DOHH2 (cell line): Measurements from ENCODE around the gene LCT.

ENCODE experiments used
- H3F3A ChIP-seq: fragments of 200-600 bp; sonication (generic), shearing (Covaris generic); 2 replicates; pipeline ENCODE4 v1.6.0; 2016; ENCODE audit warnings: antibody characterized with exemption, mild to moderate bottlenecking; ENCODE audit not compliant: control insufficient read depth, insufficient read depth
- H3K27ac ChIP-seq: fragments of 200-600 bp; sonication (generic); 2 replicates; pipeline ENCODE4 v1.5.1; 2014; ENCODE audit warnings: low read depth, mild to moderate bottlenecking, low read length, moderate library complexity
- H3K27me3 ChIP-seq: fragments of 200-600 bp; sonication (generic); 2 replicates; pipeline ENCODE4 v1.6.1; 2014; ENCODE audit warnings: mild to moderate bottlenecking, low read length, mixed read lengths; ENCODE audit not compliant: control insufficient read depth
- H3K36me3 ChIP-seq: fragments of 200-600 bp; sonication (generic); 2 replicates; pipeline ENCODE4 v1.6.1; 2014; ENCODE audit warnings: mild to moderate bottlenecking, low read length, moderate library complexity, mixed read lengths; ENCODE audit not compliant: control insufficient read depth
- H3K4me1 ChIP-seq: fragments of 200-600 bp; sonication (generic); 2 replicates; pipeline ENCODE4 v1.6.1; 2014; ENCODE audit warnings: mild to moderate bottlenecking, low read length, mixed read lengths; ENCODE audit not compliant: control insufficient read depth
- H3K4me2 ChIP-seq: fragments of 200-600 bp; sonication (generic); 2 replicates; pipeline ENCODE4 v1.6.0; 2014; ENCODE audit warnings: mild to moderate bottlenecking, low read length, moderate library complexity
- H3K4me3 ChIP-seq: fragments of 200-600 bp; sonication (generic); 2 replicates; pipeline ENCODE4 v1.5.1; 2014; ENCODE audit warnings: mild to moderate bottlenecking, low read length, mixed read lengths
- H3K79me2 ChIP-seq: fragments of 200-600 bp; sonication (generic); 2 replicates; pipeline ENCODE4 v1.6.1; 2014; ENCODE audit warnings: mild to moderate bottlenecking, low read length, mixed read lengths; ENCODE audit not compliant: control insufficient read depth
- H3K9me2 ChIP-seq: fragments of 200-600 bp; sonication (generic); replicated peaks from 2 replicates; pipeline ENCODE4 v1.6.1; 2014; ENCODE audit warnings: mild to moderate bottlenecking, low read length, mixed read lengths; ENCODE audit not compliant: control insufficient read depth
- H3K9me3 ChIP-seq: fragments of 200-600 bp; sonication (generic); 2 replicates; pipeline ENCODE4 v1.6.1; 2014; ENCODE audit warnings: antibody characterized with exemption, low read length, mixed read lengths; ENCODE audit not compliant: control insufficient read depth, insufficient read depth
- H4K20me1 ChIP-seq: fragments of 200-600 bp; sonication (generic); 2 replicates; pipeline ENCODE4 v1.6.0; 2014; ENCODE audit warnings: low read depth, mild to moderate bottlenecking, antibody characterized with exemption, low read length, moderate library complexity; ENCODE audit not compliant: control insufficient read depth, insufficient read depth
- EZH2phosphoT487 ChIP-seq: fragments of 200-600 bp; sonication (generic); IDR thresholded peaks from 2 replicates; pipeline ENCODE4 v1.6.1; 2017; ENCODE audit warnings: borderline replicate concordance, mild to moderate bottlenecking, antibody characterized with exemption, low read length, moderate library complexity, mixed read lengths
- TF ChIP-seq, protein P1 (sequence below): fragments of 200-600 bp; sonication (generic); IDR thresholded peaks from one replicate; pipeline ENCODE4 v1.5.1; 2014; ENCODE audit warnings: antibody characterized with exemption, mild to moderate bottlenecking, low read depth, low read length; ENCODE audit not compliant: poor library complexity, severe bottlenecking

Gene LCT

GRCh38 chr2:135776367-135776766, 60.6 kb downstream of the LCT start:
- H3K9me3 ChIP-seq: no peaks in the 10 kb centered on the region
- H3K79me2 ChIP-seq: no peaks in the 10 kb centered on the region
- TF ChIP-seq, protein P1, sequence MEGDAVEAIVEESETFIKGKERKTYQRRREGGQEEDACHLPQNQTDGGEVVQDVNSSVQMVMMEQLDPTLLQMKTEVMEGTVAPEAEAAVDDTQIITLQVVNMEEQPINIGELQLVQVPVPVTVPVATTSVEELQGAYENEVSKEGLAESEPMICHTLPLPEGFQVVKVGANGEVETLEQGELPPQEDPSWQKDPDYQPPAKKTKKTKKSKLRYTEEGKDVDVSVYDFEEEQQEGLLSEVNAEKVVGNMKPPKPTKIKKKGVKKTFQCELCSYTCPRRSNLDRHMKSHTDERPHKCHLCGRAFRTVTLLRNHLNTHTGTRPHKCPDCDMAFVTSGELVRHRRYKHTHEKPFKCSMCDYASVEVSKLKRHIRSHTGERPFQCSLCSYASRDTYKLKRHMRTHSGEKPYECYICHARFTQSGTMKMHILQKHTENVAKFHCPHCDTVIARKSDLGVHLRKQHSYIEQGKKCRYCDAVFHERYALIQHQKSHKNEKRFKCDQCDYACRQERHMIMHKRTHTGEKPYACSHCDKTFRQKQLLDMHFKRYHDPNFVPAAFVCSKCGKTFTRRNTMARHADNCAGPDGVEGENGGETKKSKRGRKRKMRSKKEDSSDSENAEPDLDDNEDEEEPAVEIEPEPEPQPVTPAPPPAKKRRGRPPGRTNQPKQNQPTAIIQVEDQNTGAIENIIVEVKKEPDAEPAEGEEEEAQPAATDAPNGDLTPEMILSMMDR: no peak
- TF ChIP-seq EZH2phosphoT487: no peak
- H3K9me2 ChIP-seq: no peaks in the 10 kb centered on the region
- no peaks in the 10 kb centered on the region for H4K20me1 ChIP-seq
- H3K27ac ChIP-seq: no peak overlapping the region
- peaks cover 82% of the 10 kb centered on the region for H3K36me3 ChIP-seq
- no peak overlapping the region for H3K4me2 ChIP-seq
- H3K4me1 ChIP-seq: peaks cover under 1% of the 10 kb centered on the region
- H3K4me3 ChIP-seq: no peak overlapping the region
- H3F3A ChIP-seq: peaks cover 6% of the 10 kb centered on the region; the same call in 1 of the 2 replicates
- no peaks in the 10 kb centered on the region for H3K27me3 ChIP-seq

- Histone ChIP-seq H3K9me2 (no peaks in the 10 kb centered on the region), H3K27me3 (no peaks in the 10 kb centered on the region), H3K4me2 (no peak overlapping the region), H3K9me3 (no peaks in the 10 kb centered on the region), H3K4me3 (no peak overlapping the region), H3F3A (peaks cover 6% of the 10 kb centered on the region; the same call in 1 of the 2 replicates), H3K36me3 (peaks cover 81% of the 10 kb centered on the region), H3K79me2 (no peaks in the 10 kb centered on the region), H4K20me1 (no peaks in the 10 kb centered on the region), H3K27ac (no peak overlapping the region), H3K4me1 (no peaks in the 10 kb centered on the region)
- no peak for TF ChIP-seq EZH2phosphoT487
- TF ChIP-seq, protein P1: no peak
These were observed 61.6 kb downstream of the LCT start for GRCh38 chr2:135775420-135775819.

GRCh38 chr2:135773917-135774316, 63.1 kb downstream of the LCT start:
- H3K4me1 ChIP-seq: no peaks in the 10 kb centered on the region
- H3K9me3 ChIP-seq: no peaks in the 10 kb centered on the region
- no peak overlapping the region for H3K4me2 ChIP-seq
- no peaks in the 10 kb centered on the region for H3K27me3 ChIP-seq
- peaks cover 5% of the 10 kb centered on the region; the same call in 1 of the 2 replicates for H3F3A ChIP-seq
- H3K27ac ChIP-seq: no peak overlapping the region
- H3K4me3 ChIP-seq: no peak overlapping the region
- H3K9me2 ChIP-seq: no peaks in the 10 kb centered on the region
- peaks cover 85% of the 10 kb centered on the region for H3K36me3 ChIP-seq
- H4K20me1 ChIP-seq: no peaks in the 10 kb centered on the region
- H3K79me2 ChIP-seq: no peaks in the 10 kb centered on the region
- TF ChIP-seq EZH2phosphoT487: no peak
- TF ChIP-seq, protein P1: no peak
